ENCODE data around the gene DNAAF8.
"Not testable (repeated sequence)": the region's sequence is repeated elsewhere in the genome, so short reads cannot be mapped to it uniquely, and the experiment has no call there.

Gene DNAAF8

DNA sequence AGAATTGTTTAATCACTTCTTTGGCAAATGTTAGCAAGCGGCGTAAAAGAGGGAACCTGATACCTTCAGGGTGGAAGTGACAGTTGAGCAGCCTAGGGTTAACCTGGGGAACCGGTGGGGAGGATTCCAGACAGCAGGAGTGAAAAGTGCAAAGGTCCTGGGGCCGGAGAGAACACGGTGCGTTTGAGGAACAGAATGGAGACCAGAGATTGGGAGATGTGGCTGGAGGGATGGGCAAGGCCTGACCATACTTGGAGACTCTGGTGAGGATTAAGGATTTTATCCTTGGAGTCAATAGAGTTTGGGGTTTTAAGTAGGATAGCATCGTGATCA is 34.9 kb downstream of the DNAAF8 start:
- Histone ChIP-seq H3K4me3 (peak overlapping the region in 2 of 7 experiments; percentile 87 to 99), H3K27ac (peak overlapping the region in 5 of 21 experiments; percentile 63 to 95 (median 85))

DNA sequence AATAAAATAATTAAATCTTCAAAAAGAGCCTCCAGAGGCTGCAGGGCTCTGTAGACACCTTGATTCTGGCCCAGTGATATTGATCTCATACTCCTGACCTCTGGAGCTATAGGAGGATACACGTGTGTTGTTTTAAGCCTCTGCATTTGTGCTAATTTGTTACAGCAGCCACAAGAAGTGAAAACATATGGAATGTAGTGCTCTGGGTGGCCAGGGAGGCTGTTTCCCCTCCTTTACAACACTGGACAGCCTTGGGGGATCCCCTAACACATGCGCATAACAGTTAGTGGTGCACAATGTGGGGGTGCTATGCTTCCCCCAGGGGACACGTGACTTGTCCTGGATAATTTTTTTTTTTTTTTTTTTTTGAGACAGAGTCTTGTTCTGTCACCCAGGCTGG is 37.3 kb downstream of the DNAAF8 start:
- no peak overlapping the region for H3K27ac ChIP-seq
- no peak overlapping the region for H3K4me3 ChIP-seq

GRCh38 chr16:4772351-4772750 is 38.0 kb downstream of the DNAAF8 start:
- no peak overlapping the region for H3K4me3 ChIP-seq
- no peak overlapping the region for H3K27ac ChIP-seq

DNA sequence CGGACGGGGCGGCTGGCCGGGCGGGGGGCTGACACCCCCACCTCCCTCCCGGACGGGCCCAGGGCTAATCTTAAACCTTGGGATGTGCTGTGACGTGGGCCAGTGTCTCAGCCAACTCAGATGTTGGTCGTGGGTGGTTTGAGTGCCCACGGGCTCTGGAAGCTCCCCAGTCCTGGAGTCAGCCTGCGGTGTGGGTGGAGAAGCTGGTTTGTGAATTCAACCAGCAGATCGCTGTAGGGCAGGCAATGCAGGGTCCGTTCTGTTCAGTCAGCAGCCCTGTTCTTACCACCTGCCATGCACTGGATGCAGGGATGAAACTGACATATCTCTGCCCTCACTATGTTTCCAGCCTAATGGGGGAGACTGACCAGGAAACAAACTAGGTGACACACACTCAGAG is 40.7 kb downstream of the DNAAF8 start:
- Histone ChIP-seq H3K27ac (no peak overlapping the region), H3K4me3 (no peak overlapping the region)

DNA sequence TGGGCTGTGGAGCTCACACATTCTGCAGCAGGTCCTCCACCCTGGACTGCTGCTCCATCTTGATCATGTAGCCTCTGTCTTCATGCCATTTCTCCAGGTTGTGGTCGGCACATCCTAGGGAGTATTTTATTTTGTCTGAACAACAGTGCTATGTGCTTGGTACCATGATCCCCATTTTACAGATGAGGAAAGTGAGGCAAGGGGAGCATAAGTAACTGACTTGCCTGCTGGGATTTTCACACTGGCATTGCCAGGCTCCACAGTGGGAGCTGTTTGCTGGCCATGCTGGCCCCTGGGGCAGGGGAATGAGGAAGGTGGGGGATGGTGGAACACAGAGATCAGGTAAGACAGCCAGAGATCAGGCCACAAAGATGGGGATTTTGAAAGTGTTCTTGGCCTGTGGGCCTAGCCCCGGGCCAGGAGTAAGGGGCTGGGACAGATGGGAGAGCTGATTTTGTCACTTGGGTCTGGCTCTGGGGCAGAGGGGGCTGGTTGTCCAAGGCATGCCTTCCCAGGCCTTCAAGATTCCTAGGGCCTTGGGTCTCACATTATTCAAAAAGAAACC is 41.9 kb downstream of the DNAAF8 start:
- H3K27ac ChIP-seq, result no peak overlapping the region

DNA sequence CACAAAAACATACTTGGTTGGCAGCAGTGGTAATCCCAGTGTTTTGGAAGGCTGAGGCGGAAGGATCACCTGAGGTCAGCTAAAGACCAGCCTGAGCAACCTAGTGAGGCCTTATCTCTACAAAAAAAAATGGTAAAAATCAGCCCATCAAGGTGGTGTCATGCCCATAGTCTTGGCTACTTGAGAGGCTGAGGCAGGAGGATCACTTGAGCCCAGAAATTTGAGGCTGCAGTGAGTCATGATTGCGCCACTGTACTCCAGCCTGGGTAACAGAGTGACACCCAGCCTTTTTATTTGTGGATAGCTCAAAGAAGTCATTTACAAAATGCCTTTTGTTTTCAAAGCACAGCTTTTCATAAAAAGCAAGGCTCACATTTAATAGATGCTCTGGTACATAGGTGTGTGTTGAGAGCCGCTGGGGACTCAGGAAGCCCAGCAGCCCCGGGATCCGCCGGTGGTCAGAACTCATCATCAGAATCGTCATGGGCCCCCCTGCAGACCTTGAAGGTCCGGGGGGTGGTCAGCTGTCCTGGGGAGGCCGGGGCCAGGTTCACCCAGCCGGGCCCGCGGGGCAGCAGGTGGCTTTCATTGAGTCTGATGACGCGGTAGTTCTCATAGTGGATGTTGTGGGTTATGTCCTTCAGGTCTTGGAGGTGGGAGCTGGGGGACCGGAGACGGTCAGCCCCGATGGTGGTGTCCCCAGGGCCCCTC is 43.2 kb downstream of the DNAAF8 start:
- Histone ChIP-seq H3K4me3 (no peak overlapping the region), H3K27ac (no peak overlapping the region)

More for the DNA sequence above, 41.9 kb downstream of the DNAAF8 start:
- no peak overlapping the region for H3K4me3 ChIP-seq

GRCh38 chr16:4778050-4778392 is 43.7 kb downstream of the DNAAF8 start:
- Histone ChIP-seq H3K4me3 (no peak overlapping the region), H3K27ac (no peak overlapping the region)

DNA sequence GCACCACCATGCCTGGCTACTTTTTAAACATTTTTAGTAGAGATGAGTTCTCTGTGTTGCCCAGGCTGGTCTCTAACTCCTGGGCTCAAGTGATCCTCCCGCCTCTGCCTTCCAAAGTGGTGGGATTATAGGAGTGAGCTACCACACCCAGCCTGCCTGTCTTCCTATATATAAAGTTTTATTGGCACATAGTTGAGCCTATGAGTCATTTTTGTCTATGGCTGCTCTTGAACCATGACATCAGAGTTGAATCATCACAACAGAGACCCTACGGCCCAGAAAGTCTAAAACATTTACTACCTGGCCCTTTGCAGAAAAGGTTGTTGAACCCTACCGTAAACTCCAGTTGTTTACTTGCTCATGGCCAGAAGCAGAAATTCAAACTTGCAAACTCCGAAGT is 45.9 kb downstream of the DNAAF8 start:
- no peak overlapping the region for H3K27ac ChIP-seq
- H3K4me3 ChIP-seq, result no peak overlapping the region

GRCh38 chr16:4783251-4783950 is 49.1 kb downstream of the DNAAF8 start:
- H3K4me3 ChIP-seq, result no peak overlapping the region
- no peak overlapping the region for H3K27ac ChIP-seq

DNA sequence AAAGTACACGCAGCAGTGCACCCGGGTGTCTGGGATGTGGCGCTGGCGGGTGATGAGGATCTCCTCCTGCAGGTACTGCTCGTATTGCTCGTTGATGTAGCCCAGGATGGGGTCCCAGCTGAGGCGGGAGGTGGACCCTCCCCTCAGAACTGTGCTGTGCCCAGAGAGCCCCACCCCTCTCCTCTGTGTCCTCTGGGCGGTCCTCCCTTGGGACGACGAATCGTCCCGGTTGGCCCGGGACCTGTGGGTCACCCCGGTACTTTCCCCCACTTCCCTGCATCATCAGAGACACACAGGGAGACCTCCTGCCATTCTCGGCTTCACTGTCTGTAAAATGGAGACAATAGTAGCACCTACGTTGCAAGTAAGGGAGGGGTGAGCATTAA is 49.6 kb downstream of the DNAAF8 start:
- no peak overlapping the region for H3K27ac ChIP-seq
- no peak overlapping the region for H3K4me3 ChIP-seq

DNA sequence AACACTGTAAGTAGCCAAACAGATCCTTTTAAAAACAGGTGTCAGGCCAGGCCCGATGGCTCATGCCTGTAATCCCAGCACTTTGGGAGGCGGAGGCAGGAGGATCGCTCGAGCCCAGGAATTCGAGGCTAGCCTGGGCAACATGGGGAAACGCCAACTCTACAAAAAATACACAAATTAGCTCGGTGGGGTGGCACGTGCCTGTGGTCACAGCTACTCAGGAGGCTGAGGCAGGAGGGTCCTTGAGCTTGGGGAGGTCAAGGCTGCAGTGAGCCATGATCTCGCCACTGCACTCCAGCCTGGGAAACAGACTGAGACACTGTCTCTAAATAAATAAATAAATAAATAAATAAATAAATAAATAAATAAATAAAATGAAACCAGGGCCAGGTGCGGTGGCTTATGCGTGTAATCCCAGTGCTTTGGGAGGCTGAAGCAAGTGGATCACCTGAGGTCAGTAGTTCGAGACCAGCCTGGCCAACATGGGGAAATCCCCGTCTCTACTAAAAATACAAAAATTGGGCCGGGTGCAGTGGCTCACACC is 50.2 kb downstream of the DNAAF8 start:
- H3K27ac ChIP-seq, H3K4me3 ChIP-seq: not testable (repeated sequence)

- Histone ChIP-seq H3K4me3 (no peak overlapping the region), H3K27ac (no peak overlapping the region)
Observed at GRCh38 chr16:4785758-4786433, 51.6 kb downstream of the DNAAF8 start.

DNA sequence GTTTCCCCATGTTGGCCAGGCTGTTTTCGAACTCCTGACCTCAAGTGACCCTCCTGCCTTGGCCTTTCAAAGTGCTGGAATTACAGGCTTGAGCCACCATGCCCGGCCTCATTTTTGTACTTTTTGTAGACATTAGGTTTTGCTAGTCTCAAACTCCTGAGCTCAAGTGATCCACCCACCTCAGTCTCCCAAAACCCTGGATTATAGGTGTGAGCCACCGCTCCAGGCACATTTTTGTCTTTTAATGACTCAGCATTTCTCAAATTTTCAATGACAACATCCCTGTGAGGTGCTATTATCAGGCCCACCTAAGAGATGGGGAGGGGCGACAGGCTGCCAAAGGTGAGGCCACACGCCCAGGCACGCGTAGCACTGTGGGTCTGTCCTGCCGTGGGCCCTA is 52.7 kb downstream of the DNAAF8 start:
- no peak overlapping the region for H3K4me3 ChIP-seq
- H3K27ac ChIP-seq, result no peak overlapping the region

- H3K4me3 ChIP-seq, result no peak within 1 kb of the TSS
- no peak within 1 kb of the TSS for H3K27ac ChIP-seq
Observed at GRCh38 chr16:4787627-4788482, 53.5 kb downstream of the DNAAF8 start, which contains the start of gene SEPTIN12. SEPTIN12 (minus strand) TSS chr16:4788345; CDS start chr16:4787645, 700 bp downstream.

DNA sequence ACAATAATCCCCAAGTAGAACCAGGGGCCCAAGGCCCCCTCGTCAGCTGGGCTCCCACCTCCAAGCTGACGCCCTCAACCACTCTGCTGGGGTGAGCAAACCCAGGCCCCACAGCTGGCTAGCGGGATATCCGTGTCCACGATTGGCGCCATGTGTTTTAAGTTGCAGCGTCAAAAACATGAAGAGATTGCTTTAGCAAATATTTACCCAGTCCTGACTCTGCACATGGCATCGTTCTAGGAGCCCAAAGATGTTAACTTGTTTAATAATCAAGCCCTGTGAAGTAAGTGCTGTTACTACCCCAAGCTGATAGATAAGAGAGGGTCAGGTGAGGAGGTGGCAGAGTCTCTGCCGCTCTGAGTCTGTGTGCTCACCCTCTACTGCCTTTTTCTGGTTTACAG is 54.2 kb downstream of the DNAAF8 start:
- Histone ChIP-seq H3K4me3 (no peak overlapping the region), H3K27ac (no peak overlapping the region)

GRCh38 chr16:4788910-4789309 is 54.6 kb downstream of the DNAAF8 start:
- no peak overlapping the region for H3K4me3 ChIP-seq

DNA sequence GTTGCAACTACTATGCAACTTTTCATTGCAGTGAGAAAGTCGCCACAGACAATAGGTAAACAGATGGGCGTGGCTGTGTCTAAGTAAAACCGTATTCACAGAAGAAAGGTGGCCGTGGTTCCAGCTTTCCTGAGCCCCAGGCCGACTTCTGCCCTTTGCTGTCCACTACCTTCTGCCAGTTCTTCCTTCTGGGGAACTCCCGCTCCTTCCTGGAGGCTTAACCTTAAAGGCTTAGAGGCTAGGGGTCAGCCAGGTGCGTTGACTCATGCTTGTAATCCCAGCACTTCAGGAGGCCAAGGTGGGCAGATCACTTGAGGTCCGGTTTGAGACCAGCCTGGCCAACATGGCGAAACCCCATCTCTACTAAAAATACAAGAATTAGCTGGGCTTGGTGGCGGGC is 55.9 kb downstream of the DNAAF8 start:
- no peak overlapping the region for H3K27ac ChIP-seq
- no peak overlapping the region for H3K4me3 ChIP-seq

More at GRCh38 chr16:4788910-4789309, 54.6 kb downstream of the DNAAF8 start:
- no peak overlapping the region for H3K27ac ChIP-seq

DNA sequence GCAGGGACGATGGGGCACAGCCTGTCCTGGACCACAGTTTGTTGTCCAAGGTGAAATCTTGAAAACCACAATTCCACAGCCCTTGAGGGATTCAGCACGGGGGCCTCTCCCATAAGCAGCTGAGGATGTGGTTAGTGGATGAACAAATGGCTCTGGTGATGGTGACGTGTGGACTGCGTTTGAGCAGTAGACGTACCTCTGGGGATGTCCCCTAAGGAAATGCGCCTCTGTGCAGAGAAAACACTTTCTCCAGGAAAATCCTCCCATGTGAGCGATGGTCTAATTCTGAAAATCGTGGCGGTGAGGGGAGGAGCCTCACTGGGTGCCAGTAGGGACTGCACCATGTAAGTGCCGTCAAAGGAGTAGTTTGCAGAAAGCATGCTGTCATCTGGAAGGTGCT is 56.5 kb downstream of the DNAAF8 start:
- no peak overlapping the region for H3K27ac ChIP-seq
- no peak overlapping the region for H3K4me3 ChIP-seq

DNA sequence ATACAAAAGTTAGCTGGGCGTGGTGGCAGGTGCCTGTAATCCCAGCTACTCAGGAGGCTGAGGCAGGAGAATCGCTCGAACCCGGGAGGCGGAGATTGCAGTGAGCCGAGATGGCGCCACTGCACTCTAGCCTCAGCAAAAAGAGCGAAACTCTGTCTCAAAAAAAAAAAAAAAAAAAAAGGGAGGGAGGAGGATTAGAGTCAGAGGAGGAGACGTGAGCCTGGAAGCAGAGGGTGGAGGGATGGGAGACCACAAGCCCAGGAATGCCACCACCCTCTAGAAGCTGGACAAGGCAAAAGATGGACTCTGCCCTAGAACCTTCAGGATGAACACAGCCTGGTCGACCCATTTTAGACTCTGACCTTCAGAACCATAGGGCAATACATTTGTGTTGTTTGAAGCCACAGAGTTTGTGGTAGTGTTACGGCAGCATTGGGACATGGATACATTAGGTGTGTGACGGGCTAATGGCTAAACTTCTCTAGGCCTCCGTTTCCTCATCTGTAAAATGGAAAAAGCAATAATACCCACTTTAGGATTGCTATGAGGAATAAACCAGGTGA is 58.7 kb downstream of the DNAAF8 start:
- Histone ChIP-seq H3K27ac (no peak overlapping the region), H3K4me3 (no peak overlapping the region)
